GM19023 (cell line): ENCODE measurements around the gene MRPS12.

Experiments
- ATAC-seq: cut with Tn5 transposase; IDR thresholded peaks from one replicate; pipeline ENCODE4 v1.9.1; 2021; ENCODE audit warnings: mild to moderate bottlenecking, moderate library complexity; ENCODE audit not compliant: unreplicated experiment

MRPS12 gene

DNA sequence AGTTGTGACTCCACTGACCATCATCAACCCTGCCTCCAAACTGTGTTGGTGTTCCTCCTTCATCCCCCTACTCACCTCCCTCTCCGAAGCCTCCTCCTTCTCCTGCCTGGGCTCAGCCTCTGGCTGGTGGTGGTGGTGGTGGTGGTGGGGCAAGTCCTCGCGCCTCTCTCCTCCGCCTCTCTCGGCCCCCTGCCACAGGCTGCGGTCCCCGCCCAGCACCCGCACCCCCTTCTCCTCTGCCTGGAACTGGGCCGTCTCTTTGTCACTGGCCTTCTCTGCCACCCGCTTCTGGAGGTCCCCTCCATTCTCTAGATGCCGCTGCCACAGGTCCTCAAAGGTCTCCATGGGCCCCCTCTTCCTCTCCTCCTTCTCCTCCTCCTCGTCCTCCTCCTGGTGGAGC lies 20.3 kb upstream of the MRPS12 start:
- ATAC-seq = no peak

DNA sequence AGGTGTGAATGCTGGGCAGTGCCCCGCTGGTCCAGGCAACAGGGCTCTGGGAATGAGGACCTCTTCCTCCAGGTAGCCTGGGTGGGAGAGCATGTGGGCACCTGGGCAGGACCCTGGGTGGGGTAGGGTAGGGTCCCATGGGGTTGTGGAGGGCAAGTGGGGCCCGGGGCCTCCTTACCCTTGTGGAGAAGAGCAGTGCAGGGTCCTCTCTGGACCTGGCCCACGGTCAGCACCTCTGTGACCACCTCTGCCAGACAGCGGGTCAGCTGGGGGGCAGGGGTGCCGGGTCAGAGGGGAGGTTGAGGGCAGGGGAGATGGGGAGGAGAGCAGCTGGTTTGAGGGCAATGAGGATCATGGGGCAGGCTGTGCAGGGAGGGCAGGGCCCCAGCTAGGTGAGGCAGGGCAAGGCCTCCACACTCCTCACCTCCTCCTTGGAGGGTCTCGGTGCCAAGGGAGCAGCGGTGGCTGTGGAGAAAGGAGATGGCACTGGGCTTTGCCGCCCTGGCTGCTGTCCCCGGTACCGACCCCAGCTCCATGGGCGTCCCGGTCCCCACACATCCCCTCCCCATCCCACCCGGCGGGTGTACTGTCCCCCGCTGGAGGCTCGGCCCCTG lies 19.2 kb upstream of the MRPS12 start:
- ATAC-seq = no peak

DNA sequence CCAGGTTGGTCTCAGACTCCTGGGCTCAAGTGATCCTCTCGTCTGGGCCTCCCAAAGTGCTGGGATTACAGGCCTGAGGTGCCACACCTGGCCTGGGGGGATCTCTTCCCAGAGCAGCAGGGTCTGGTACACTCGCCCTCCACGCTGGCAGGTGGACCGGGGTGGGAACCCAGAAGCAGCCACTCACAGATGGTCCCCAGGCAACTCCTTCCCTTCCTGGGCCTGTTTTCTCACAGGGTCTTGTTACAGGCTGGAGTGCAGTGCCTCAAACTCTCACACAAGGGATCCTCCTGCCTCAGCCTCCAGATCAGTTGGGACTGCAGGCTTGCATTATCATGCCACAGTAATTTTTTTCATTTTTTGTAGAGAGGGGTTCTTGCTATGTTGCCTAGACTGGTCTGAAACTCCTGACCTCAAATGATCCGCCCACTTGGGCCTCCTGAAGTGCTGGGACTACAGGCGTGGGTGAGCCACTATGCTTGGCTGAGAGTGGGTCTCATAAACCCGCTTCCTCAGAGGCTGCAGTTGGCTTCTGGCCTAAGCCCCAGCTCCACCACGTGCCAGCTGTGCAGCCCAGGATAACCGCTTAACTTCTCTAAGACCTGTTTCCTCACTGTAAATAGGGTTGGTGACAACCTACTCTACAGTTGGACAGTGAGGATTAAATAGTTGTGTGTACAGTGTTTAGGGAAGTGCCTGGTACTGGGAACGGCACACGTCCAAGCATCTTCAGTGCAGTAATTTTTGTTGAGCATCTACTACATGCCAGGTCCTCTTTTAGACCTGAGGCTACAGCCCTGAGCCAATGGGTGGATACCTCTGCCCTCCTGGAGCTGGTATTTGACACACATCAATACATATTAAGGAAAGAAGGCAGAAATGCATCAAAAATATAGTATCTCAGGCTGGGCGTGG lies 17.9 kb upstream of the MRPS12 start:
- no peak for ATAC-seq

DNA sequence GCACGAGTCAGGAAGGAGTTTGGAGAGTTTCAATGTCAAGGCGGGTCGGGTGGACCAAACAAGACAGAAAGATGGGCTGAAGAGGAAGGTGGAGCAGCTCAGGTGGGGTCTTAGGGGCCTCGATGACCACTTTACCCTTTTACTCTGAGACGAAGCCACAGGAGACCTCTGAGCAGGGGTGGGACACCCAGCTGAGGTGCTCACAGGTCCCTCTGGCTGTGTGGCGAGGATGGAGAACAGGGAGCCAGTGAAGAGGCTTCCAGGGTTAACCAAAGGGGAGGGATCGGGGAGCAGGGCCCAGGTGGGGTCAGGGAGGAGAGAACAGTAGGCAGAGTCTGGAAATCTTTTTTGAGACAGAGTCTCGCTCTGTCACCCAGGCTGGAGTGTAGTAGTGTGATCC lies 16.8 kb upstream of the MRPS12 start:
- no peak for ATAC-seq

DNA sequence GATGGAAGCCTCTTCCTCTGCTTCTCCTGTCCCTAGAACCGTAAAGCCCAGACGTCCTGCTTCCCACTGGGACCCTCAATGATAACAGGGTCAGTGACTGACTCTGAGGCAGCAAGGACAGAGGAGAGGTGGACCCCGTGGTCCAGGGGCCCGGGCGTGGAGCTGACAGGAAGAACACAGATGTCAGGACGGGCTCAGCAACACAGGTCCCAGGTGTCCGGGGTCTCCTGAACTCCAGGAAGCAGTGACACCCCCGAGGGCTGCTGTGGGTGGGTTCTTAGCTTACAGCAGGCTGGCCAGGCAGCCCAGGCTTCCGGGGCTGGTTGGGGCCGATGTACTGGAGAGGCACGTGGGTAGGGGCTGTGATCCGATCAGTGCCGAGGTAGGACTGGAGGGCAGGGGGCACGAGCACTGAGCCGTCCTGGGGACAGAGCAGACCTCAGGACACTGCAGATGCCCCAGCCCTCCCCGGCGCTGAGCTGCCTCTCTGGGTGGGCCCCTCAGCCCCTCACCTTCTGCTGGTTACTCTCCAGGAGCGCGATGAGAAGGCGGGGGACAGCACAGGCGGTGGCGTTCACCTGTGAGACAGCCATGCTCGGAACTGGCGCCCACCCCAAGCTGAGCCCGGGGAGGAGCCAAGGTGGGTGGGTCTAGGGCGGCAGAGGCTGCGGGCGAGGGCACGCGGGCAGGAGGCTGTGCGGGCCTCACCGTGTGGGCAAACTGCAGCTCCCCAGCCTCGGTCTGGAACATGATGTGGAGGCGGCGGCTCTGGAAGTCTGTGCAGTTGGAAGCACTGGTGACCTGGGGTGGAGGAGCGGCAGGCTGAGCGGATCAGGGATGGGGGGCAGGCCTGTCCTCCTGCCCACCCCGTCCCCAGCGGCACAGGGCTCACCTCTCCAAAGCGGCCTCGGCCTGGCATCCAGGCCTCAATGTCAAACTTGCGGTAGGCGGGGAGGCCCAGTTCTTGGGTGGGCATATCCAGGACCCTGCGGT lies 15.1 kb upstream of the MRPS12 start:
- ATAC-seq = no peak

DNA sequence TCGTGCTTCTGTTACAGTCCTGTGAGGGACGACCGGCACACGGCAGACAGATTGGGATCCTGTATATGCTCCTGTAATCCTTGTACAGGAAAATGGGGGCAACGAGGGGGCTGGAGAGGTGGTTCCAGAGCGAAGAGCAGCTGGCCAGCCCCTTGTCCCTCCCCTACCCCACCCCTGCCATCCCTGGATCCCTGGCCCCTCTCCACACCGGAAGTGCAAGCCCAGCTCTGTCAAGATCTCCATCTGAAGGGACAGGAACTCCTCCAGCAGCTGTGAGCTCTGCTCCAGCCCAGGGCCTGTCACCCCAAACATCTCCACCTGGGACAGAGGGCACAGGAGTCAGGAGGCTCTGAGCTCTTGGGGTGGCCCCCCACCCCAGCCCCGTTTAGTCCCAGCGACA lies 13.2 kb upstream of the MRPS12 start:
- no peak for ATAC-seq

DNA sequence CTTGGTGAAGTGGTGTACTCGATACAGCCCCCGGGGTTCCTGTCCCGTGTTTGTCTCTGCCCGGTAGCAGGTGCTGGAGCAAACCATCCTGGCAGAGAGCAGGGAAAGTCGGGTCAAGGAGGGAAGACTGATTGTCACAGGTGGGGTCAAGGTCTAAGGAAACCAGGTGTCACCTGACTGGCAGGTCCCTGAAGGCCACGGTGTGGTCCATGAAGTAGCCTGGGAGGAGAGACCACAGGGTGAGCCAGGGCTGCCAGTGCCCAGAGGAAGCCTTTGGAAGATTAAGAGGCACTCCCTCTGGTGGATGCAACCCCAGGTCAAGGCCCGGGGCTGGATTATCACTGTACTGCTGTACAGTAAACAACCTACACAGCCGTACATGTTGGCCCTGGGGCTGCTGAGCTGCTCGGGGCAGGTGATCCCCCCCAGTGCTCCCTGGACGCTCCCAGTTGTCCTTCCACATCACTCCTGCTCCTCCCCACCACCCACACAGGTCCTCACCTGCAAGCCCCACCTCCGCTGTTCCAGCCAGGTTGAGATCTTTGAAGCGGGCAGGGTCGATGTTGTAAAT lies 12.7 kb upstream of the MRPS12 start:
- ATAC-seq = no peak

GRCh38 chr19:38918526-38918925 lies 12.2 kb upstream of the MRPS12 start:
- ATAC-seq = no peak

DNA sequence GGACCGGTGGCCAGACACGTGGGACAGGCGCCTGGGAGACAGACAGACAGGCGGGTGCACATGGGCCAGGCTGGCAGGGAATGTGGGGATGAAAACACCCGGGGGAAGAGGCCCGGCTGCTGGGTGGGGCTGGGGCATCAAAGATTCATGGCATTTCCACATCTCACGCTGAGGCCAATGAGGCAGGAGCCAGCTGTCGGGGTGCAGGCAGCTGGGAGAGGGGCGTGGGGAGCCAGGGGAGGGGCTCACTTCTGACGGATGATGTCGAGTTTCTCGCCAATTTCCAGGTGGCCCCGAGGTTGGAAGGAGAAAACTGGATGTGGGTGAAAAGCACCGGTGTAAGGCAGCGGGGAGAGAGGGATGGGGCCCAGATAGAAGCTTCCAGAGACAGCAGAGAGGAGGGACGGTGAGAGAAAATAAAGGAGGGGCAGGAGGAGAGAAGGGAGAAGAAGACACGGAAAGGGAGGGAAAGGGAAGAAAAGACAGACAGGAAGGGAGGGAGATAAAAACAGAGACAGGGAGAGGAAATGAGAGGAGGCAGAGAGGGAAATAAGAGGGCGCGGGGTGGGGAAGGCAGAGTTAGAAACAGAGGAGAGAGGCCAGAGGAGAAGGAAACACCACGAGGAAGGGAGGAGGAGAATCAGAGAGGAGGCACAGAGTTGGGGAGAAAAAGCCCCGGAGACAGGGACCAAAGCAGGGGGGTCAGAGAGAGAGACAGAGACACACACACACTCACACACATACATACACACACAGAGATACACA lies 10.7 kb upstream of the MRPS12 start:
- ATAC-seq = no peak

GRCh38 chr19:38920602-38921419 lies 9.9 kb upstream of the MRPS12 start:
- ATAC-seq = no peak

DNA sequence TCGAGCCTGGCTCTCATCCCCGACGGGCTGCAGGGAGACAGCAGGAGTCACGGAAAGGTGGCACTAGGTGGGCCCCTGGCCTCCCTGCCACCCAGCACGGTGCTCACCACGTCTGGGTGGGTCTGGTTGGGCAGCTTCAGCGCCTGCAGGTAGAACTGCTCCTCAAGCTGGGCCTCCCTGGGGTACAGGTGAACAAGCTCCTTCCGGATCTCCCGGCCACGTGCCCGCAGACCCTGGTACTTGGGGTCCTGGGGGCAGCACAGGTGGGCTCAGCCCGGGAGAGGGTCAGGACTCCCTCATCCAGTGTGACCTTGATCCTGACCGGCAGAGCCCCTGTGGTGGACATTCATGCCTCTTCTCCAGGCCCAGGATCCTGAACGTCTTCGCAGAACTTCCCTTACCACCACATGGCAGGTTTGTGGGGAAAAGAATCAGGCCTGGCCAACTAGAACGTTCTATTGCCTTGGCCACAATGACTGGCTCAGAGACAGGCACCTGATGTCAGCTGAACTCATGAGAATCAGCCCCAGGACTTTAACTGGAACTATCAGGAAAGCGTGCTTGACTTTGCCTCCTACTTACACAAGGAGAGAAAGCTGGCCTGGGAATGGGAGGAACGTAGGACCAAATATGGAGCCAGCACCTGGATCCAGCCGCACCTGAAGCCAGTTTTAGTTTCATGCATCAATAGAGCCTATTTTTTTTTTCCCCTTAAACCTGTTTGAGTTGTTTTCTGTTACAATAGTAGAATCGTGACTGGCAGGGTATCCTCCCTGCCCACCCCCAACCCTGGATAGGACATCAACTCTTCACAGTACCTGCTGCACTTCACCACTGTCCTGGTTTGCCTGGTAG lies 9.1 kb upstream of the MRPS12 start:
- ATAC-seq = no peak

GRCh38 chr19:38922482-38922881 lies 8.3 kb upstream of the MRPS12 start:
- ATAC-seq = no peak

DNA sequence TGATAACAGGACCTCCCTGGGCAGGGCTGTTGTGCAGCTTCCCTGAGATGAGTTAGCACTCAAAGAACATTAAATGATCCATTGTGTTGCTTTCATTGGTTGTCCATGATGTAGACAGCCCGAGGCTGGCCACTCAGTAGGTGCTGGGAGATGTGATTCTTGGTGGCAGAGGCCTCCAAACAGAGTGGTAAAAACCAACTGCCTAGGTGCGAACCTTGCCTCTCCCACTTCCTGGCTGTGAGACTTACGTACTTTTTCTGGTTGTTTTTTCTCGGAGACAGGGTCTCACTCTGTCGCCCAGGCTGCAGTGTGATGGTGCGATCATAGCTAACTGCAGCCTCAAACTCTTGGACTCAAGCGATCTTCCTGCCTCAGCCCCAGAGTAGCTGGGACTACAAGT lies 6.4 kb upstream of the MRPS12 start:
- ATAC-seq = no peak

- ATAC-seq = no peak
Measured at GRCh38 chr19:38928391-38929001, 2.2 kb upstream of the MRPS12 start.

DNA sequence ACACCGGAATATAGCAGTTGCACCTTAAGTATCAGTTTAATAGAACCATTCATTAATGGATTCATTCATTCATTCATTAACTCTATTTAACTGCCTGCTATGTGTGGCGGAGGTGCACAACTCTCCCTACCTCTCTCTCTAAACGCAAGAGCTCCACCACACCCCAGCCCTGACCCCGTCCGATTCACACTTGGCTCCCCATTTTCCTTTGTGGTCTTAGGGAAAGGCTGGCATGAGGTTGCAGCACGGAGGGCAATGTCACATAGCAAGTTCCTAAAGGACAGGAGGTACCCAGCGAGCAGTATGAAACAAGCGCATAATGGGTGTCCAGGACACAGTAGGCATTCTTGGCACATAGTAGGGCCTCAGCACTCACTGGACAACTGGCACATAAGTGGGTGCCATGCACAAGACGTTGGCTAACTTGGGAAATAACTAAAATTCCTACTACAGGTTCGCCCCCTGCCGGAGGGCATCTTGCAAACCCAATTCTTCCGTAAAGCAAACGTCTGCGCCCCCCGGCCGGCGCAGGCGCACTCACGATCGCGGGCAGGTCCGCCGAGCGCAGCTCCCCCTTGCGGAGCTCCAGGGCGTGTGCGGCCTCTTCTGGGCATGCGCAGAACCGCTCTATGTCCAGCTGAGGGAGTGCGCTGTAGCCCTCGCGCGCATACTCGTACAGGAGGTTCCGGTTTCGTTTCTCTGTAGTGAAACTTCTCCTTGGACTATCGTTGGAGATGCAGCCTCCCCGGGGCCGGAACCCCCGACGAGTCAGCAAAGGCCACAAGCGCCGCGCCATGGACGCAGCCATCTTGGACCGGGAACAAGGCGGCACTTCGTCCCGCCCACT lies 592 bp upstream of the MRPS12 start, which contains the start of gene SARS2:
SARS2 (minus strand) TSS at position 835 of the 847 bp plus-strand sequence; CDS start at position 808, 27 bp downstream.
- peak; percentile 69 for ATAC-seq

DNA sequence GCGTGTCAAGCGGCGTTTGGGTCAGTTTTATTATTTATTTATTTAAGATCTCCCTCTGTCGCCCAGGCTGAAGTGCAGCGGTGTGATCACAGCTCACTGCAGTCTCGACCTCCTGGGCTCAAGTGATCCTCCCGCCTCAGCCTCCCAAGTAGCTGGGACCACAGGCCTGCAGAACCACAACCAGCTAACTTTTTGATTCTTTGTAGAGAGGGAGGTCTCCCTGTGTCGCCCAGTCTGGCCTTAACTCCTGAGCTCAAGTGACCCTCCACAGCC lies 713 bp downstream of the MRPS12 start:
- ATAC-seq = no peak
